B cell (primary cell): ENCODE data around the gene CDC34.

ENCODE experiments used
- CTCF ChIP-seq: fragments of 200-600 bp; IDR thresholded peaks from one replicate; pipeline ENCODE4 v1.8.0; 2022; ENCODE audit warnings: antibody characterized with exemption, mild to moderate bottlenecking
- EZH2 ChIP-seq: IDR thresholded peaks from 2 replicates; pipeline ENCODE4 v1.6.1; 2012; ENCODE audit warnings: borderline replicate concordance, low read depth, mild to moderate bottlenecking, moderate library complexity, low read length; ENCODE audit not compliant: insufficient read depth, poor library complexity, severe bottlenecking

DNA sequence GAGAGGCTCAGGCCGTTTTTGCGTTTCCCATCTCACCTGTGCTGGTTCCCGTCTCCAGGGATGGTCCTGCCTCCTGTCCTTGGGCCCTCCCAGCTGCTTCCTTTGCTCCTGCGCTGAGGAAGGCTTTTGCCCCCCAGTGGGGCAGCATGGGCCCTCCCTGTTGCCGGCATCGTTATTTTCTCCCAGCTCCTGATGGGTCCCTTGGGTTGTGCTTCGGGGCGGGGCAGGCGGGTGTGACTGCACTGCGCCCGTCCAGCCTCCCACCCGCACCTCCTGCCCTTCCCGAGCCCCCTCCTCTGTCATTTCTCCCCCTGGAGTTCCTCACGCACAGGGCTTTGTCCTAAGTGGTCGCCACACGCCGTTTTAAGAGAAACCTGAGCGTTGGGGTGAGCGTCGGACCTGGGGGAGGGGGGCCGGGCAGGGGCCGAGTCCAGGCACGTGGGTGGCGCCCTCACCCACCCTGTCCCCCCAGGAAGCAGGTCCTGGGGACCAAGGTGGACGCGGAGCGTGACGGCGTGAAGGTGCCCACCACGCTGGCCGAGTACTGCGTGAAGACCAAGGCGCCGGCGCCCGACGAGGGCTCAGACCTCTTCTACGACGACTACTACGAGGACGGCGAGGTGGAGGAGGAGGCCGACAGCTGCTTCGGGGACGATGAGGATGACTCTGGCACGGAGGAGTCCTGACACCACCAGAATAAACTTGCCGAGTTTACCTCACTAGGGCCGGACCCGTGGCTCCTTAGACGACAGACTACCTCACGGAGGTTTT is 9.5 kb downstream of the CDC34 start:
- TF ChIP-seq CTCF, result no peak
- no peak for TF ChIP-seq EZH2
